WTC11 (cell line): ENCODE measurements around the gene MT1G. TPM values are rescaled to one million over a fixed set of nuclear protein-coding genes. Genes with fewer than 3 reads are reported as not detected.

Experiments
- ATAC-seq: fragments of 200-7000 bp; cut with Tn5 transposase; 2 replicates; pipeline ENCODE4 v1.10.0; 2021; ENCODE audit warnings: mild to moderate bottlenecking, moderate library complexity
- CTCF ChIA-PET: fragments of 300-600 bp; sonication (Branson Sonifier 250); formaldehyde crosslinking; loops from one replicate; lab custom pipeline; 2021; ENCODE audit warnings: antibody characterized with exemption; lab: Charles Lee
- POLR2A ChIA-PET: fragments of 350-600 bp; sonication (Branson Sonifier 250); formaldehyde crosslinking; loops from one replicate; lab custom pipeline; 2021; ENCODE audit warnings: antibody characterized with exemption; lab: Charles Lee
- DNase-seq: peaks from one replicate; pipeline ENCODE4 v3.0.0; 2021; ENCODE audit warnings: low spot score
- H3K27ac Mint-ChIP-seq: 2 replicates; pipeline ENCODE4 v1.8.0; 2021; ENCODE audit warnings: mixed read lengths
- H3K27me3 Mint-ChIP-seq: 2 replicates; pipeline ENCODE4 v1.8.0; 2021; ENCODE audit warnings: low read depth, mild to moderate bottlenecking, moderate library complexity, mixed read lengths
- H3K36me3 Mint-ChIP-seq: 2 replicates; pipeline ENCODE4 v1.8.0; 2021; ENCODE audit warnings: mixed read lengths
- H3K4me1 Mint-ChIP-seq: 2 replicates; pipeline ENCODE4 v1.8.0; 2022; ENCODE audit warnings: mixed read lengths
- H3K4me3 Mint-ChIP-seq: 2 replicates; pipeline ENCODE4 v1.8.0; 2021; ENCODE audit warnings: mild to moderate bottlenecking, moderate library complexity, mixed read lengths
- H3K9me3 Mint-ChIP-seq: 2 replicates; pipeline ENCODE4 v1.8.0; 2021; ENCODE audit warnings: mixed read lengths
- ATF1 ChIP-seq: sonication (generic); formaldehyde crosslinking; IDR thresholded peaks from 2 replicates; pipeline ENCODE4 v1.8.1; 2023; ENCODE audit warnings: mild to moderate bottlenecking, moderate library complexity, missing genetic modification reagents
- CREM ChIP-seq: sonication (generic); formaldehyde crosslinking; IDR thresholded peaks from 2 replicates; pipeline ENCODE4 v1.8.1; 2022; ENCODE audit warnings: mild to moderate bottlenecking, missing genetic modification reagents, moderate library complexity
- E2F4 ChIP-seq: sonication (generic); formaldehyde crosslinking; IDR thresholded peaks from 2 replicates; pipeline ENCODE4 v1.8.1; 2022; ENCODE audit warnings: low read depth, mild to moderate bottlenecking, moderate library complexity, missing genetic modification reagents, borderline replicate concordance
- EMX1 ChIP-seq: fragments of 250-450 bp; sonication (Bioruptor Pico); IDR thresholded peaks from 2 replicates; pipeline ENCODE4 v1.8.0; 2021; ENCODE audit warnings: mild to moderate bottlenecking
- ESRRA ChIP-seq: sonication (generic); formaldehyde crosslinking; IDR thresholded peaks from 2 replicates; pipeline ENCODE4 v1.8.1; 2022; ENCODE audit warnings: mild to moderate bottlenecking, missing genetic modification reagents, borderline replicate concordance
- GRHL2 ChIP-seq: fragments of 250-450 bp; sonication (Bioruptor Pico); IDR thresholded peaks from 2 replicates; pipeline ENCODE4 v1.8.0; 2022; ENCODE audit warnings: mild to moderate bottlenecking, moderate library complexity; ENCODE audit not compliant: insufficient replicate concordance, severe bottlenecking
- HMGXB4 ChIP-seq: sonication (generic); formaldehyde crosslinking; IDR thresholded peaks from 2 replicates; pipeline ENCODE4 v1.8.1; 2023; ENCODE audit warnings: mild to moderate bottlenecking, moderate library complexity, missing genetic modification reagents
- IRF2 ChIP-seq: sonication (generic); formaldehyde crosslinking; IDR thresholded peaks from 2 replicates; pipeline ENCODE4 v1.8.0; 2022; ENCODE audit warnings: low read depth, missing genetic modification reagents, borderline replicate concordance
- MXD4 ChIP-seq: fragments of 250-450 bp; sonication (Bioruptor Pico); IDR thresholded peaks from 2 replicates; pipeline ENCODE4 v1.8.0; 2021; ENCODE audit warnings: mild to moderate bottlenecking, moderate library complexity, borderline replicate concordance
- NFE2L1 ChIP-seq: sonication (generic); formaldehyde crosslinking; IDR thresholded peaks from 2 replicates; pipeline ENCODE4 v1.8.1; 2023; ENCODE audit warnings: missing genetic modification reagents
- SOX15 ChIP-seq: fragments of 250-450 bp; sonication (Bioruptor Pico); IDR thresholded peaks from 2 replicates; pipeline ENCODE4 v1.9.0; 2021; ENCODE audit warnings: mild to moderate bottlenecking
- SP1 ChIP-seq: sonication (generic); formaldehyde crosslinking; conservative IDR thresholded peaks from 2 replicates; pipeline ENCODE4 v1.8.1; 2022; ENCODE audit warnings: missing genetic modification reagents
- USF2 ChIP-seq: sonication (generic); formaldehyde crosslinking; IDR thresholded peaks from 2 replicates; pipeline ENCODE4 v1.8.1; 2023; ENCODE audit warnings: mild to moderate bottlenecking, missing genetic modification reagents, moderate library complexity
- ZNF138 ChIP-seq: sonication (generic); formaldehyde crosslinking; conservative IDR thresholded peaks from 2 replicates; pipeline ENCODE4 v1.8.1; 2022; ENCODE audit warnings: mild to moderate bottlenecking, moderate library complexity, missing genetic modification reagents
- ZNF317 ChIP-seq: sonication (generic); formaldehyde crosslinking; IDR thresholded peaks from 2 replicates; pipeline ENCODE4 v1.8.1; 2023; ENCODE audit warnings: low read depth, mild to moderate bottlenecking, moderate library complexity, missing genetic modification reagents, borderline replicate concordance
- total RNA-seq: library from RNA; stranded (reverse); gene quantifications from 3 replicates; pipeline ENCODE4 v1.2.3, GENCODE V29; 2021
- TF ChIP-seq, protein P1 (sequence below): sonication (generic); formaldehyde crosslinking; IDR thresholded peaks from 2 replicates; pipeline ENCODE4 v1.8.0; 2022; ENCODE audit warnings: mild to moderate bottlenecking, missing genetic modification reagents
- TF ChIP-seq, protein P2 (sequence below): sonication (generic); formaldehyde crosslinking; IDR thresholded peaks from 2 replicates; pipeline ENCODE4 v1.8.1; 2022; ENCODE audit warnings: low read depth, missing genetic modification reagents, borderline replicate concordance
- TF ChIP-seq, protein P3 (sequence below): sonication (generic); formaldehyde crosslinking; IDR thresholded peaks from 2 replicates; pipeline ENCODE4 v1.8.0; 2023; ENCODE audit warnings: missing genetic modification reagents
- TF ChIP-seq, protein P4 (sequence below): sonication (generic); formaldehyde crosslinking; IDR thresholded peaks from 2 replicates; pipeline ENCODE4 v1.8.1; 2022; ENCODE audit warnings: missing genetic modification reagents, borderline replicate concordance

The MT1G gene
- total RNA-seq, 1 experiment from 2014 or later, result 333 TPM

- 0 out of 2 replicates have a peak, but pooled peaks have one; percentile 48 for TF ChIP-seq SP1 (CRISPR knock-in tag)
- TF ChIP-seq, protein P1, sequence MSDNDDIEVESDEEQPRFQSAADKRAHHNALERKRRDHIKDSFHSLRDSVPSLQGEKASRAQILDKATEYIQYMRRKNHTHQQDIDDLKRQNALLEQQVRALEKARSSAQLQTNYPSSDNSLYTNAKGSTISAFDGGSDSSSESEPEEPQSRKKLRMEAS, result peak; percentile 70
- TF ChIP-seq, all 79 proteins: peak for 9
Measured at GRCh38 chr16:56681939-56682702, 14.3 kb upstream of the MT1G start, which contains the start of gene MT1X (continued).

- CTCF ChIA-PET, result interaction anchor here (3.5 kb wide), 1 partner anchor 22 kb away, joined by 14 read pairs; no protein-coding TSS in a partner anchor
Measured at GRCh38 chr16:56679818-56680217, 12.0 kb upstream of the MT1G start.

GRCh38 chr16:56679078-56679730 lies 11.3 kb upstream of the MT1G start:
- ATAC-seq, result no peak
- peaks cover 25% of the 10 kb centered on the region for H3K27me3 Mint-ChIP-seq
- H3K27ac Mint-ChIP-seq, result no peak overlapping the region
- CTCF ChIA-PET, result interaction anchor here (3.5 kb wide), 1 partner anchor 22 kb away, joined by 14 read pairs; no protein-coding TSS in a partner anchor
- POLR2A ChIA-PET, result interaction anchor here (1.0 kb wide), 1 partner anchor 54 kb away, joined by 3 read pairs; no protein-coding TSS in a partner anchor
- H3K9me3 Mint-ChIP-seq, result no peaks in the 10 kb centered on the region
- no peak overlapping the region for H3K4me3 Mint-ChIP-seq
- DNase-seq, result no peak
- peaks cover 63% of the 10 kb centered on the region for H3K4me1 Mint-ChIP-seq
- peaks cover 12% of the 10 kb centered on the region; the same call in 1 of the 2 replicates for H3K36me3 Mint-ChIP-seq
- no peak for TF ChIP-seq MXD4 (CRISPR knock-in tag)
- no peak for TF ChIP-seq ZNF317 (CRISPR knock-in tag)
- TF ChIP-seq, protein P2, sequence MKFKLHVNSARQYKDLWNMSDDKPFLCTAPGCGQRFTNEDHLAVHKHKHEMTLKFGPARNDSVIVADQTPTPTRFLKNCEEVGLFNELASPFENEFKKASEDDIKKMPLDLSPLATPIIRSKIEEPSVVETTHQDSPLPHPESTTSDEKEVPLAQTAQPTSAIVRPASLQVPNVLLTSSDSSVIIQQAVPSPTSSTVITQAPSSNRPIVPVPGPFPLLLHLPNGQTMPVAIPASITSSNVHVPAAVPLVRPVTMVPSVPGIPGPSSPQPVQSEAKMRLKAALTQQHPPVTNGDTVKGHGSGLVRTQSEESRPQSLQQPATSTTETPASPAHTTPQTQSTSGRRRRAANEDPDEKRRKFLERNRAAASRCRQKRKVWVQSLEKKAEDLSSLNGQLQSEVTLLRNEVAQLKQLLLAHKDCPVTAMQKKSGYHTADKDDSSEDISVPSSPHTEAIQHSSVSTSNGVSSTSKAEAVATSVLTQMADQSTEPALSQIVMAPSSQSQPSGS, result no peak
- no peak for TF ChIP-seq SOX15 (CRISPR knock-in tag)
- no peak for TF ChIP-seq HMGXB4 (CRISPR knock-in tag)
- no peak for TF ChIP-seq NFE2L1 (CRISPR knock-in tag)
- TF ChIP-seq, protein P3, sequence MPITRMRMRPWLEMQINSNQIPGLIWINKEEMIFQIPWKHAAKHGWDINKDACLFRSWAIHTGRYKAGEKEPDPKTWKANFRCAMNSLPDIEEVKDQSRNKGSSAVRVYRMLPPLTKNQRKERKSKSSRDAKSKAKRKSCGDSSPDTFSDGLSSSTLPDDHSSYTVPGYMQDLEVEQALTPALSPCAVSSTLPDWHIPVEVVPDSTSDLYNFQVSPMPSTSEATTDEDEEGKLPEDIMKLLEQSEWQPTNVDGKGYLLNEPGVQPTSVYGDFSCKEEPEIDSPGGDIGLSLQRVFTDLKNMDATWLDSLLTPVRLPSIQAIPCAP (CRISPR knock-in tag), result no peak
- TF ChIP-seq ATF1, result no peak
- no peak for TF ChIP-seq SP1 (CRISPR knock-in tag)
- no peak for TF ChIP-seq EMX1 (CRISPR knock-in tag)

More at GRCh38 chr16:56679818-56680217, 12.0 kb upstream of the MT1G start:
- H3K9me3 Mint-ChIP-seq, result no peaks in the 10 kb centered on the region
- ATAC-seq (no peak), DNase-seq (no peak)
- no peak for TF ChIP-seq ESRRA (CRISPR knock-in tag)
- no peak for TF ChIP-seq CREM (CRISPR knock-in tag)
- no peak for TF ChIP-seq ZNF138 (CRISPR knock-in tag)
- no peak for TF ChIP-seq IRF2
- TF ChIP-seq, protein P3 (CRISPR knock-in tag), result no peak
- TF ChIP-seq, protein P1, result no peak
- no peak for TF ChIP-seq GRHL2 (CRISPR knock-in tag)
- no peak for TF ChIP-seq E2F4 (CRISPR knock-in tag)
- no peak for TF ChIP-seq USF2 (CRISPR knock-in tag)
- TF ChIP-seq SP1 (CRISPR knock-in tag), result no peak
- TF ChIP-seq, protein P4, sequence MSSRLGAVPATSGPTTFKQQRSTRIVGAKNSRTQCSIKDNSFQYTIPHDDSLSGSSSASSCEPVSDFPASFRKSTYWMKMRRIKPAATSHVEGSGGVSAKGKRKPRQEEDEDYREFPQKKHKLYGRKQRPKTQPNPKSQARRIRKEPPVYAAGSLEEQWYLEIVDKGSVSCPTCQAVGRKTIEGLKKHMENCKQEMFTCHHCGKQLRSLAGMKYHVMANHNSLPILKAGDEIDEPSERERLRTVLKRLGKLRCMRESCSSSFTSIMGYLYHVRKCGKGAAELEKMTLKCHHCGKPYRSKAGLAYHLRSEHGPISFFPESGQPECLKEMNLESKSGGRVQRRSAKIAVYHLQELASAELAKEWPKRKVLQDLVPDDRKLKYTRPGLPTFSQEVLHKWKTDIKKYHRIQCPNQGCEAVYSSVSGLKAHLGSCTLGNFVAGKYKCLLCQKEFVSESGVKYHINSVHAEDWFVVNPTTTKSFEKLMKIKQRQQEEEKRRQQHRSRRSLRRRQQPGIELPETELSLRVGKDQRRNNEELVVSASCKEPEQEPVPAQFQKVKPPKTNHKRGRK (CRISPR knock-in tag), result no peak
- peaks cover 15% of the 10 kb centered on the region; the same call in 1 of the 2 replicates for H3K36me3 Mint-ChIP-seq
- peaks cover 25% of the 10 kb centered on the region for H3K27me3 Mint-ChIP-seq
- POLR2A ChIA-PET, result interaction anchor here (1.0 kb wide), 1 partner anchor 55 kb away, joined by 3 read pairs; no protein-coding TSS in a partner anchor
- peaks cover 61% of the 10 kb centered on the region for H3K4me1 Mint-ChIP-seq
- H3K4me3 Mint-ChIP-seq, result no peak overlapping the region
- H3K27ac Mint-ChIP-seq, result no peak overlapping the region
